OCI-M2 (cell line): ENCODE measurements around the gene PARD3.
"Not testable (repeated sequence)": the region's sequence is repeated elsewhere in the genome, so short reads cannot be mapped to it uniquely, and the experiment has no call there.

Experiments used
- DNase-seq: peaks from one replicate; lab custom pipeline; 2025; ENCODE audit not compliant: unreplicated experiment; lab: John Stamatoyannopoulos, UW

The PARD3 gene

DNA sequence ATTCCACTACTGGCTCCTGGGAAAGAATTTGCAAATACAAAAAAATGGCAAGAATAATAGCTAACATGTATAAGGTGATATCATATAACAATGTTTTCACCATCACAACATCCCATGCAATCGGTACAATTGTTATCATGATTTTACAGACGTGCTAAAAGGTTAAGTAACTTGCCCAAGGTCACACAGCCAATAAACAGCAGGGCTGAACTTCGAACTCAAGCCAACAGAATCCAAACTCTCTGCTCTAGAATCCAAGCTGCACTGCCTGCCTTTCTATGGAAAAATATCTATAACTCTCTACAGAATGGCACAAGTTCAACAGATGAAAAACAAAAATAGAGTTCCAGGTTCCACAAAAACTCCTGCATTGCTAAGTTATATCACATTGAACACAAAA lies 160.9 kb downstream of the PARD3 start:
- DNase-seq: no peak

DNA sequence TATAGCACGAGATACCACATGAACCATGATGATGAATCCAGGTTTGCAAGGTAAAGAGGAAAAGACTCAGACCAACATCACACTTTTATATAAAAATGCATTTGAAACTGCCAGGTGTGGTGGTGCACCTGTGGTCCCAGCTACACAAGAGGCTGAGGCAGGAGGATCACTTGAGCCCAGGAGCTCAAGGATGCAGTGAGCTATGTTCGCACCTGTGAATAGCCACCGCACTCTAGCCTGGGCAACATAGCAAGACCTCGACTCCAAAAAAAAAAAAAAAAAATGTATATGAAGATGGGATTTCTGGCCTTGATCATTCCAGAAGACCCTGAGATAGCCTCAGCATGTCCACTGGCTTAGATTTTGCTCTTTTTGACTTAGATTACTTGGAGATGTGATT lies 161.6 kb downstream of the PARD3 start:
- no peak for DNase-seq

DNA sequence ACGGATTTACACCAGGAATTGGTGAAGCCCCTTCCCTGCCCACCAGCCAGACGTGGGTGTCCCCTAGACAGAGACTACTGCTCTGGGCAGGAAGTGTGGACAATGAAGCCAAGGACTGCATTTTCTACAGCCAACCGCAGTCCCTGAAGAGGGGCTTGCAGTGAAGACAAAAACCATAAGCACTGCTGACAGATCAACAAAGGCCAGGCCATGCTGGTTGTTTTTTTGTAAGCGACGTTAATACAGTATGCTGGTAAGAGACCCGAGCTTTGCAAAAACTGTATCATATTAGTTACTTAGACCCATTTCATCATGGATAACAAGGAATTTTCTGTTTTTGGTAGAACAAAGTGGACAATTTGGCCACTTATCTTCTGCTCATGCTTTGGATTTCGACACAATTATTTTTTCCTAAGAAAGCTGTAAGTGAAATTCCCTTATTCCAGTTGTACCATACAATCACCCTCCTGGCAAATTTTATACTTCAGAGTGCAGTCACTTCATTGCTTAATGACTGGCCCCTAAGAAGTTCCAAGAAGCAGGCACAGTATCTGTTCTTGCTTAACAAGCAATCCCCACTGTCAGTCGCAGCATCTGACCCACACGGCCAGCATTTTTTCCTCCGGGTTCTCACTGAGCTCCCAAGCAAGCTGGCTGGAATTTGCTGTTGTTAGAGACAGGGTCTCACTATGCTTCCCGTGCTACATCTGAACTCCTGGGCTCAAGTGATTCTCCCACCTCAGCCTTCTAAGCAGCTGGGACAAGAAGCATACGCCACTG lies 163.5 kb downstream of the PARD3 start:
- no peak for DNase-seq

DNA sequence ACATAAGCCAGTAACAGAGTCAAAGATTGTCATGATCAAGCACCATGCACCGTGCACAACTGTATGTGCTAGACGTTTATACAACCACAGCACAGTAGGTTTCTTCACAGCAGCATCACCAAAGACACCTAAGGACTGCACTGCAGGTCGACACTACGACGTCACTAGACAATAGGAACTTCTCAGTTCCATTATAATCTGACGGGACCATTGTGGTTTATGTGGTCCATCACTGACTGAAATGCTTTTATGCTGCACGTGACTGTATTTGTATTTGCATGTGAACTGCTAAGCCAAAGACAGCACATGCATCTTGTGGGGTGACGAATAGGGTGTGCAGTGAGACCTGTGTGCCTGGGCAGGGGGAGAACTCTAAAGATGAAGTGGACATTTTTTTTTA lies 164.9 kb downstream of the PARD3 start:
- DNase-seq: no peak

DNA sequence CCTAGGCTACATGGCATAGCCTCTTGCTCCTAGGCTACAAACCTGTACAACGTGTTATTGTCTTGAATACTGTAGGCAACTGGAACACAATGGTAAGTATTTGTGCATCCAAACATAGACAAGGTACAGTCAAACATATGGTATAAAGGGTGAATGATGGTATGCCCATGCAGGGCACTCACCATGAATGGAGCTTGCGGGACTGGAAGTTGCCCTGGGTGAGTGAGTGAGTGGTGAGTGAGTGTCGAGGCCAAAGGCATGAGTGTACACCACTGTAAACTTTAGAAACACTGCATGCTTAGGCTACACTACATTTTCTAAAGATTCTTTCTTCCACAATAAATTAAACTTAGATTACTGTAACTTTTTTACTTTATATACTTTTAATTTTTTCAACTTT lies 165.7 kb downstream of the PARD3 start:
- DNase-seq: no peak

DNA sequence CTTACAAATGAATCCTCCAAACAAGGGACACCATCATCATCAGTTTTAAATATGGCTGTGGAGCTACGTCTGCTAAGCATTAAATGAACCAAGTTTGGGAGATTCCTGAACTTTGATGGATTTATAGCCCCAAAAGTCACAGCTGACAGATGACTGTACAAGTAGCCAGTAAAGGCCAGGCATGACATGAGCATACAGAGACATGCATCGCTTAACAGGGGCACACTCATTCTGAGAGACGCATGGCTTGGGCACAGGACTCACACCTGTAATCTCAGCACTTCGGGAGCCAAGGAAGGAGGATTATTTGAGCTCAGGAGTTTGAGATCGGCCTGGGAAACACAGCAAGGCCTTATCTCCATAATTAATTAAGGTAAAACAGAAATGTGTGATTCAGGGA lies 166.2 kb downstream of the PARD3 start:
- DNase-seq: no peak

DNA sequence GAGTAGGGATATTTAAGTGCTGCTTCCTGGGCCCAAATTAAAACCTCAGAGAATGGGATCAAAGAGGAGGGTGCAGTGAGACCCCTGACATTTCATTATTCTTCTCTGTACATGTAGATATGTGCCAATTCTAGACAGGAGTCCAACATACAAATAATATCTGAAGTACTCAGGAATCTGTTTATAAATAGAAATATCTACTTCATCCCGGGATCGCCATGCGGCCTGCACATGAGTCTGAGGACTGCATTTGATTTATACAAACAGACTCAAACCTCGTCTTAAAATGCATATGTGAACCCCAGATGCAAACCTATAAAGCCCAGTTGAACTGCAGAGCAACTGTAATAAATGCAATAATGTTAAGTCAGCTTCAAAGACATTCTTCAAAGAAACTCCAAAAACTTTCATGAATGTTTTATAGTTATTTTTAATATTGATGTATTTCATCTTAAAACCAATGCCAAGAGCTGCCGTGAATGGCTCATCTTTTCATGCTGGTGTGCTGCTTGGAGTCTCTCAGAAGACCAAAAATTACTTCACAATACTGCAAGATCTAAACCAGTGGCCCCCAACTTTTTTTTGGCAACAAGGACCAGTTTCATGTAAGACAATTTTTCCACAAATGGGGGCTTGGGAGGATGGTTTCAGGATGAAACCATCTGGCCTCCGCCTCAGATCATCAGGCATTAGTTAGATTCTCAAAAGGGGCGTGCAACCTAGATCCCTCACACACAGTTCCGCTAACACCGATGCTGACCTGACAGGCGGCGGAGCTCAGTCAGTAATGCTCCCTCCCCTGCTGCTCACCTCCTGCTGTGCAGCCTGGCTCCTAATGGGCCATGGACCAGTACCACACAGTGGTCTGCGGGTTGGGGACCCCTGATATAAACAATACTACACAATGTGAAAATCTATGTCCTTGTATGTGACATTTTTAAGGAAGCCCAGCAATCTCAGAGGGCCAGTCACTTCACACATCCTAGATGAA lies 166.9 kb downstream of the PARD3 start:
- no peak for DNase-seq

DNA sequence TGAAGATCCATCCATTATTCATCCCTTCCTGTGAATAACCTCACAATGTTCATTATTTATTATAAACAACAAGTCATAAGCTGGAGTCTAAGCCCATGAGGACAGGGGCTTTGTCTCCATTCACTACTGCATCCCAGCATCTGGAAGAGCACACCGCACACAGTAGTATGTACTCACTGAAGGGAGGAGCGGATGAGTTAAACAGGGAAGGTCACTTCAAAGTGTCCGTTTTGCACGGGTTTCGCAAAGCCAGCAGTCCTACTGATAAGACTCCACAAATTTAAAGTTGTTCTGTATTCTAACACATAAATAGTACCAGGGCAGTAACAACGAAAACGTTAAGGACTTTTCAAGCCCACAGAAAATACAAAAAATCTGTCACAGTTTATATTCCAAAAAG lies 167.9 kb downstream of the PARD3 start:
- DNase-seq: no peak

DNA sequence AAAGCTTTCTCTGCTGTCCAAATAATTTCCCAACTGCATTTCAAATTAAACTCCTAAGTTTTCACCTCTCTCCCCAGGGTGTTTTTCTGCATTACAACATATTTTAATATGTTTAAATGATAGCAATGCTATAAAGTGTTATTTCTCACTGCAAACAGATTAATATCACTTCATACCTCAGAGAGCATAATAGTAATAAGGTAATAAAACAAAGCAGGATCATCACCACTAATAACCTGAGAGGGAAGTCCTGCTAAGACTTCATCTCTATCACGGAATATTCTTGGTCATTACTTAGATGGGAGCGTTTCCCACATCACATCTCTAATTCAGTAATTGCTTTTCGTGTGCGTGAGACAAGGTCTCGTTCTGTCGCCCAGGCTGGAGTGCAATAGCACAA lies 168.8 kb downstream of the PARD3 start:
- DNase-seq: no peak

DNA sequence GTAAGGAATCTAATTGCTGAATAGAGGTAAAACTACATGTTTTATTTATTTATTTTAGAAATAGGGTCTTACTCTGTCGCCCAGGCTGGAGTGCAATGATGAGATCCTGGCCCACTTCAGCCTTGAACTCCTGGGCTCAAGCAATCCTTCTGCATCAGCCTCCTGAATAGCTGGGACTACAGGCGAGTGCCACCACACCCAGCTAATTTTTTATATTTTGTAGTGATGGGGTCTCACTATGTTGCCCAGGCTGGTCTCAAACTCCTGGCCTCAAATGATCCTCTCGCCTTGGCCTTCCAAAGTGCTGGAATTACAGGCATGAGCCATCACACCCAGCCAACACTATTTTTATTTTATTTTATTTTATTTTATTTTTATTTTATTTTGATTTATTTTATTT lies 170.3 kb downstream of the PARD3 start:
- DNase-seq: not testable (repeated sequence)

DNA sequence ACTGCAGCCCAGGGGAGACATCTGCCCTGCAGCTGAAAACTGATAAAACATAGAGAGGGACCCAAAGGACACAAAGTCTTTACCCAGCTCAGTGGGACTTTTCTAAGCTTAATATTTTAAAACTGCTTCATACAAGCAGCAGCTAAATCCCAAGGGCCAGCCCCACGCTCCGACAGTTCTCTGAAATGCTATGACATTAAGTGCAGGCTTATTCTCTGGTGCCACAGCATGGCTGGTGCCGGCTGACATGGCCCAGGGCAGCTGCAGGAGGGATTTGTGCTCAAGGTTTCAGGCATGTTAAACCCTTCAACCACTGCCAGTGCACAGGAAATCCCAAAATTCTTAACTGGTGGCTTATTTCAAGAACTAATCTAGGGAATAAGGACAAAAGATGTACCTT lies 170.9 kb downstream of the PARD3 start:
- no peak for DNase-seq

DNA sequence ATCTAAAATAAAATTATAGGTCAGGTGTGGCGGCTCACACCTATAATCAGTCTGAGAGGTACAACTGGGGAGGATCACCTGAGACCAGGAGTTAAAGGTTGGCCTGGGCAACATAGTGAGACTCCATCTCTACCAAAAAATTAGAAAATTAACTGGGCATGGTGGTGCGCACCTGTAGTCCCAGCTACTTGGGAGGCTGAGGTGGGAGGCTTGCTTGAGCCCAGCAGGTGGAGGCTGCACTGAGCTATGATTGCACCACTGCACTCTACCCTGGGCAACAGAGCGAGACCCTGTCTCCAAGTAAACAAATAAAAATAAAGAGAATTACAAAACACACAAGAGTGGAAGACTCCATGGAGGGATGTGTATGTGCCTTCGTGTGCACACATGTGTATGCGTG lies 171.5 kb downstream of the PARD3 start:
- no peak for DNase-seq

DNA sequence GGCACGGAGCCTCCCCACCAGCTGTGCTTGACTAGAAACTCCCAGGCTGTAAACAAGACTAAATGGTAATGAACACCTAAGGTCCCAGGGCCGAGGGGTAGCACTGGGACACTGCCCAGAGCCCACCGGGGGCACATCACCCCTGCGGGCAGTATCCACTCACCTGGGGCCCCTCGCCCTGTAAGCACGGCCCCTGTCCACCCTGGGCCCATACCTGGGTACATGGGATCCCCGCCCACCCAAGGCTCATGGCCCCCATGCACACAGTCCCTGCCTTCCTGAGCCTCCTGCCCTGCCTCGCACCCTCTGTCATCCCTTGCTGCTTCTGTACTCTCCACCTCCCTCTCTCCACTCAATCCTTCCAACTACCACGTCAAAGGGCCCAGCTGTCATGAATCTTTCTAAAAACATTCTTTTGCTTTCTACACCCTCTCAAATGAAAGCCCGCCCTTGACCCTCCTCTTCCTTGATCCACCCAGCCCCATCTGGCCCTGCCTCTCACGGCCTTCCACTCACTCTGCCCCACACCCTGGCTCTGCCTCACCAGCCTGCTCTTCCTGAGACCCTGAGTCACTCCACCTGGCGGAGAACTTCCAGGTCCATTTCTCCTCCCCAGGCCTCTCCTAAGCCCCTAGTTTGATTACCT lies 173.1 kb downstream of the PARD3 start:
- no peak for DNase-seq

DNA sequence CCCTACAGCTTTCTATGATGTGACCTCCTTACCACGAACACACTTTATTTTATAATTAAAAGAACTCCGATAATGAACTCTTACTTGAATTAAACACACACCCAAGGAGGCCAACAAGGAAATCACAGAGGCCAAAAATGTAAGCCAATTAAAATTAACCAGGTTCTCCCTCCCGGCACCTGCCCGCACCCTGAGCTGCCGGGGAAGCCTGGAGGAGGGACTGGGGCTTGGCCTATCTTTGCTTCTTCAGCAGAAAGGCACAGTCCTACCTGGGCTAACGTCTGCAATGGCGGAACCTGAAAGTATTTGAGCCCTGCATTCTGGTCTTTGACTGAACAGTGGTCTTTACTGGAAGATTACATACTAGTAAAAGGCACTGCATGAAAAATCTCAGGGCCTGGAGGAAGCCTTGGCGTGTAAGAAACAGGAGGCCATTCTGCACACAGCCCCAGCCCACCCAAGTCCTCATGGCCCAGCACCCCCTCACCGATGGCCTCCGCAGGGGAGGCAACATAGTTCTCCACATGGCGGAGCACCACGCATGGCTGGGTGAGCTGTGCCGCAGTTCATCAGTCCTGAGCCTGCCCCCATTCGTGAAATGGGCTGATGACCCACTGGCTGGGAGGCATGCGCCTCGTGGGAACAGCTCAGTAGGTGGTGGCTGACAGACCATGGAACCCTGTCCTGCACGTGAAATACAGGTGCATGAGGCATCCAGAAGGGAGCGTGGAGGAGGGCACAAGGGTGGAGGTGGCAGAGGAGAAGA lies 173.8 kb downstream of the PARD3 start:
- DNase-seq: no peak

DNA sequence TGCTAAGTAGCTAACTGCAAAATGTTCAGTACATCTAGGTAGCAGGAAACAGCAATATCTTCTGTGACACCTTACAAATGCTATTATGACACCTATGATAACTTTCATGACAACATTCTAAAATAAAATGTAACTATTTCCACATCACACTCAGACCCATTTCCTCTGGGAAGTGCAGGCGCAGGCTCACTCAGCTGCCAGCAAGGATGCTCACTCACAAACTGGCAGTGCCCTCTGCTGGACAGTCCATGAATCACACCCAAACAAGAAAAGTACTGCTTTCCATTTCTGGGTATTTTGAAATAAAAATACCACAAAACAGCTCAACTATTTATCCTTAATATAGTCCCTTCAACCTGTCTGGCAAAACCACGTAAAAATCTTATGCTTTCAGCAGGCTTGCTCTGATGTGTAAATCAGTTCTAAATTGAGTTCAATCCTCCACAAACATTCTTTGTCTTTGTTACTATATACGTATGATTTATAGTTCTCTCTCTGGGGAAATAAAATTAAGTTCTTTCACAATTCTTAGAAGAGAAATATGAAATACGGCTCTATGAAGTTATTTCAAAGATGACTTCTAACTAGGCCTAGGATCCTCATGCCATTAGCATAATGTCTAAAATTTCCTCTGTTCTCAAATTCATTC lies 176.6 kb downstream of the PARD3 start:
- DNase-seq: no peak

DNA sequence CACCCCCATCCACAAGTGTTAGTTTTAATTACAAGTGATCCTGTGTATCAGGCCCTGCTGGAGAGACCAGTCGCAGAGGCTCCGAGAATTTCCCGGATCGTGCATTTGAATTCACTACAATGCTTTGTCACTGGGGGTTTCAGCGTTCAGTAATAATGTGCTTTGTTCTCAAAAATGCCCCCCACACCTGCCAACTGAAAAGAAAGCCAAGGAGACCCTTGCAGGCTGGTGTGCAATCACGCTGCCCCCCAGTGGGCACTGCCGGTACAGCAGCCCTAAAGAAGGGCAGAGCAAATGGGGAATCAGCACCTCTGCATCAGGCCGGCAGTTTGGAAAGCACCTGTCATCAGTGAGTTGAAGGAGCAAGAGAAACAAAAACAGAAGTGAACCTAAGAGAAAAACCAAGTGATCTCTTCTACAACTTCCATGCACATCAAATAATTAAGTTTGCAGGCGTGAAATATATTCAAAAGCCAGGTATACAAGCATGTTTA lies 177.6 kb downstream of the PARD3 start:
- DNase-seq: peak; percentile 3

DNA sequence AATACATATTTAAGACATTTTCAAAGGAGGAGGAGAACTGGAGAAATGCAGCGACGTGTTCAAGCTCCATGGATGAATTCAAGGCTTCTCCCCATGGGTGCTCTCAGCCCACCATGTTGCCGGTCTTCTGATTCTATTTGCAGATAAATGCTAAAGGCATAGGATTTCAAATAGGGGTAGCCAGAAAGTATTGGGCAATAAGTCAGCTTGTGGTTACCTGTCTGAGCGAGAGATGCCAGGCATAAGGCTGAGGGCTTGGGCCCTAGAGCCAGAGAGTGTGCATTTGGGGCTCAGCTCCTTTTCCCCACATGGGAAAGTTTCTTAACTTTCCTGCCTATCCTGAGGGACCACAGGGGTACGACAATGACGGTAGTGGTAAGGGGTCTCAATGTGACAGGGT lies 180.0 kb downstream of the PARD3 start:
- no peak for DNase-seq

DNA sequence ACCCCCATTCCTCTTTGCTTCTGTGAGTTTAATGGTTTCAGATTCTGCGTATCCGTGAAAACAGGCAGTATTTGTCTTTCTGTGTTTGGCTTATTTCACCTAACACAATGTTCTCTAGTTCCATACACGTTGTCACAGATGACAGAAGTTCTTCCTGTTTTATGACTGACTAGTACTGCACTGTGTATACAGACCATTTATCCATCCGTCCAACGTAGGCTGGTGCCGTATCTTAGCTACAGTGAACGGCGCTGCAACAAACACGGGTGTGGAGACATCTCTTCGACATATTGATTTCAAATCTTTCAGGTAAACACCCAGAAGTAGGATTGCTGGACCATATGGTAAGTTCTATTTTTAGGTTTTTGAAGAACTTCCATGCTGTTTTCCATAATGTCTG lies 181.7 kb downstream of the PARD3 start:
- DNase-seq: no peak

DNA sequence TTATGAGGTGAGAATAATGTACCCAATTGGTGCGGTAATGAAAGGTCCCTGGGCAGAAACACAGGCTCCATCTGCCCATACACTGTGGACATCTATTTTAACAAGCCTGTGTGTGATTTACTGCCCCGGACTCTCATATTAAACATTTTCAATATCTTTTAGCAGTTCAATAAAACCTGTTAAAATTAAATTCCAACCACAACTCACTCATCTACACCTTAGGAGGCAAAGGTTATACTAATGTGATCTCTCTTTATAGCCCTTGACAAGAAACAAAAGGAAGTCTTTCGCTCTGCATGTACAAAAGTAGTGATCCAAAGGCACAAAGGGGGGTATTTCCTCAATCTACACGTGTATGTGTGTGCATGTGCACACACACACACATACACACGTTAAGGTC lies 186.0 kb downstream of the PARD3 start:
- DNase-seq: no peak

DNA sequence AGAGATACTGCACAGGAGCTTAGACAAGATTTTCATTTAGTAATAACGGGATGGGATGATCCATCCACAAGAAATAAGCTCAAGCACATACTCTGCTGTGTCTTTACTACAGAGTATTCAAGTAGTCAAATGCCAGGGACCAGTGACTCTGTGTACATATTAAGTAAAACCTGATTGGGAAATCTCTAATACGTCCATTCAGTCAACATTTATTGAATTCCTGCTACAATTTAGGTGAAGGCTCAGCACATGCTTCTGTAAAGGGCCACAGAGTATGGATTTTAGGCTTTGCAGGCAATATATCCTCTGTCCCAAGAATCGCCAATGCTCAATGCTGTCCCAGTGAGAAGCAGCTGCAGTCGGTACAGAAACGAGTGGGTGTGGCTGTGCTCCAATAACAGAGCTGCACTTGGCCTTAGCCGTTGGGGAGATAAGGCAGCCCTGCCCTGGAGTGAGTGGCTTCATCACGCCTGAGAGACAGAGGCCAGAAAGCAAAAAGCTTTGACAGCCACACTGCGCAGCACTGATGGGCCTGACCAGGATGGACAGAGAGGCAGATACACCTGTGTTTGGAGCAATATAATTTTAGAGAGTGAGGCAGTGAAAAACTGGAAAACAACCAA lies 186.8 kb downstream of the PARD3 start:
- DNase-seq: no peak
